ENCODE data around the gene CHD6. TPM values are rescaled to one million over a fixed set of nuclear protein-coding genes. Genes with fewer than 3 reads are reported as not detected.

Gene CHD6
- total and polyA plus RNA-seq, 2 experiments from 2014 or later: 41.0 to 158 TPM

- no peak for TF ChIP-seq ETS1 (IDR thresholded peaks at IDR 0.05)
- TF ChIP-seq STAT1 (IDR thresholded peaks at IDR 0.05; ENCODE audit: unreplicated experiment): no peak
- TF ChIP-seq EZH2 (IDR thresholded peaks at IDR 0.05; ENCODE audit: low read depth, unreplicated experiment): no peak
- TF ChIP-seq POLR2AphosphoS5 (IDR thresholded peaks at IDR 0.05; ENCODE audit: low read depth): no peak
- TF ChIP-seq CREB1 (CRISPR knock-in tag; IDR thresholded peaks at IDR 0.05; ENCODE audit: low read depth): no peak
- no peak for TF ChIP-seq ZNF331 (CRISPR knock-in tag; IDR thresholded peaks at IDR 0.05; ENCODE audit: low read depth)
- TF ChIP-seq EZH2phosphoT487 (IDR thresholded peaks at IDR 0.05; ENCODE audit: unreplicated experiment): no peak
- TF ChIP-seq ZNF114 (CRISPR knock-in tag; IDR thresholded peaks at IDR 0.05): no peak
- no peak for TF ChIP-seq ZNF462 (CRISPR knock-in tag; IDR thresholded peaks at IDR 0.05)
- no peak for TF ChIP-seq CTCF (conservative IDR thresholded peaks at IDR 0.05; ENCODE audit: low read depth in 2 of 2)
- TF ChIP-seq REST (IDR thresholded peaks at IDR 0.05; ENCODE audit: unreplicated experiment): no peak
- no peak for TF ChIP-seq JUNB (IDR thresholded peaks at IDR 0.05; ENCODE audit: unreplicated experiment)
- no peak for TF ChIP-seq NANOG (IDR thresholded peaks at IDR 0.05; ENCODE audit: borderline replicate concordance)
- Histone ChIP-seq H2AFZ (no peak overlapping the region), H3K4me3 (no peak overlapping the region), H4K20me1 (replicated peaks; ENCODE audit: insufficient read depth) (no peaks in the 10 kb centered on the region), H3K9me2 (ENCODE audit: insufficient read depth) (no peaks in the 10 kb centered on the region), H3K79me2 (replicated peaks; ENCODE audit: insufficient read depth) (no peaks in the 10 kb centered on the region; the same call in 1 of the 2 replicates), H3K27me3 (ENCODE audit: insufficient read depth) (no peaks in the 10 kb centered on the region), H3K36me3 (ENCODE audit: insufficient read depth) (peaks cover under 1% of the 10 kb centered on the region; the same call in 1 of the 2 replicates), H3K27ac (ENCODE audit: low read depth) (no peak overlapping the region), H3K4me1 (ENCODE audit: insufficient read depth) (no peaks in the 10 kb centered on the region), H3F3A (replicated peaks; ENCODE audit: low read depth) (no peaks in the 10 kb centered on the region), H3K4me2 (no peak overlapping the region)
- no peaks in the 10 kb centered on the region for H3K9me3 Mint-ChIP-seq
- no peak overlapping the region; the same call in 1 of the 2 replicates for H3K27ac Mint-ChIP-seq
- no peak for DNase-seq (ENCODE audit: low spot score)
- H3K4me1 Mint-ChIP-seq: peaks cover 5% of the 10 kb centered on the region; the same call in 2 of the 3 replicates
- no peak for ATAC-seq
- H3K36me3 Mint-ChIP-seq (ENCODE audit: low read depth): peaks cover 10% of the 10 kb centered on the region; the same call in 2 of the 3 replicates
- no peak overlapping the region for H3K4me3 Mint-ChIP-seq
- H3K27me3 Mint-ChIP-seq (ENCODE audit: insufficient read depth, low read depth, poor library complexity): peaks cover 3% of the 10 kb centered on the region
These were observed 139.1 kb downstream of the CHD6 start for GRCh38 chr20:41479113-41479512.
